Aorta (tissue), 5 donors: Measurements from ENCODE around the gene AFDN. TPM values are rescaled to one million over a fixed set of nuclear protein-coding genes. Genes with fewer than 3 reads are reported as not detected.
"Not testable (repeated sequence)": the region's sequence is repeated elsewhere in the genome, so short reads cannot be mapped to it uniquely, and the experiment has no call there.

Source experiments
- ATAC-seq: fragments of 200-7000 bp; cut with Tn5 transposase; one replicate; pipeline ENCODE4 v1.9.1; 2022; ENCODE audit warnings: moderate library complexity; ENCODE audit not compliant: low FRiP score
- DNase-seq, 2 donors: peaks; one replicate each; pipeline ENCODE4 v3.0.0-alpha.2; 2020
- H3K27ac ChIP-seq, 2 donors: one replicate each; pipeline ENCODE4 v1.5.1; 2013; ENCODE audit warnings: low read length in 2 of 2, mild to moderate bottlenecking in 2 of 2, moderate library complexity in 2 of 2, control low read depth in 1 of 2, inconsistent platforms in 1 of 2, low read depth in 1 of 2
- H3K27me3 ChIP-seq, 2 donors: one replicate each; pipeline ENCODE4 v1.6.1; 2013; ENCODE audit warnings: control low read depth in 1 of 2, low read length in 1 of 2, mild to moderate bottlenecking in 1 of 2, moderate library complexity in 1 of 2; ENCODE audit not compliant: insufficient read depth in 2 of 2, control insufficient read depth in 1 of 2
- H3K36me3 ChIP-seq, 2 donors: one replicate each; pipeline ENCODE4 v1.6.1; 2013; ENCODE audit warnings: control low read depth in 1 of 2, low read length in 1 of 2, mild to moderate bottlenecking in 1 of 2; ENCODE audit not compliant: insufficient read depth in 2 of 2, control insufficient read depth in 1 of 2
- H3K4me1 ChIP-seq, 2 donors: one replicate each; pipeline ENCODE4 v1.6.1; 2013; ENCODE audit warnings: low read length in 2 of 2, control low read depth in 1 of 2, mild to moderate bottlenecking in 1 of 2, moderate library complexity in 1 of 2; ENCODE audit not compliant: insufficient read depth in 2 of 2, control insufficient read depth in 1 of 2
- H3K4me3 ChIP-seq, 2 donors: one replicate each; pipeline ENCODE4 v1.5.1; 2013; ENCODE audit warnings: low read length in 2 of 2, control low read depth in 1 of 2, mild to moderate bottlenecking in 1 of 2
- H3K9me3 ChIP-seq: one replicate; pipeline ENCODE4 v1.6.1; 2013; ENCODE audit warnings: mild to moderate bottlenecking, low read length; ENCODE audit not compliant: control insufficient read depth
- WGBS, 2 donors: extraction: QIAGEN DNeasy Blood & Tissue Kit; methylation state at CpG; one replicate each; pipeline ENCODE4 v1.1.7; 2013; 5-methylcytosine and 5-hydroxymethylcytosine counted together
- intact Hi-C, 2 donors: fragments of 100-400 bp; cut with DNase I; formaldehyde crosslinking; loops; one replicate each; pipeline versions ENCODE4 v1.14.2 to v1.15.0; 2022
- polyA plus RNA-seq, 2 donors: library from polyadenylated mRNA; stranded (reverse); fragments of 200-250 nt; gene quantifications; one replicate each; pipeline ENCODE4 v1.2.3, GENCODE V29; 2013
- total RNA-seq, 2 donors: library from RNA; stranded (reverse); fragmentation: NEBNext Ultra II Directional; extraction: Animal tissue kit (Norgen Biotek cat#: 25700); gene quantifications; one replicate each; pipeline ENCODE4 v1.2.1, GENCODE V29; 2021
- donor health status: healthy with polysubstance abuse.
- donor health status: Bipolar disorder and iron deficiency.
- donor health status: DM: no; HTN: no; CAD: no.
- donor health status: DM: no; HTN: no; CAD: no.
- donor health status: DM: yes; HTN: yes; CAD: no.

The AFDN gene
- total and polyA plus RNA-seq, 4 donors = 15.5 to 99.2 (median 47.5) TPM

DNA sequence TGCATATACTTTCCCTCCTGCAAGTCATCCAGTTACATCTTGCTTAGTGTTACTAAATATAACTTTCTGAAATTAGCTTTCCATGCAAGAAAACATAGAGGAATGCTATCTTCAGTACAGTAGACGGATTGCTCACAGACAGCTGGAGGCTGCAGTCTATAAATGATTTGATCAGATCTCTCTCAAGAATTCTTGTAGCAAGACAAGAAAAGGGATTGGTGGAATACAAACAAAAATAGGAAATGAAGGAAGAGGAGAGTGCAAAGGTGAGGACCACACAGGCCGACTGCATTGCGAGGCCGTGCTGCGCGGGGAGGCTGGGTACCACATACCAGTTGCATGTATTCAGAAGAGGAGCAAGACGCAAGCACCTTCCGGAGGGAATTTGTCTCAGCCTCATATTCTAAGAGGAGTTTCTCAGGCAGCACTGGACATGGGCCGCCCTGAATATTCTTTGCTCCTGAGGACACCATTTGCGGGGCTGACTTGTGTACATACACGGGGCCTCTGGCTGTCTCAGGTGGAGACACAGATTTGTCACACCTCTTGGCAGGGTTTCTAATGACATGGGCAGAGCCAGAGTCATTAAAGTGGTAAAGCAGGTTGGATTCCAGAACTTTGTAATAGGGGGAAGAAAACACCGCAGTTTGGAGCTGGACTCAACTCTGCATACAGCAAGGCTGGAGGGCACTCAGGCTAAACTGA is 148.1 kb downstream of the AFDN start:
- H3K27ac ChIP-seq = no peak overlapping the region
- no peaks in the 10 kb centered on the region for H3K27me3 ChIP-seq
- no peak overlapping the region for H3K4me3 ChIP-seq
- no peaks in the 10 kb centered on the region for H3K36me3 ChIP-seq
- no peaks in the 10 kb centered on the region for H3K9me3 ChIP-seq
- ATAC-seq = no peak
- H3K4me1 ChIP-seq = no peaks in the 10 kb centered on the region
- intact Hi-C loops = no loop called here
- DNase-seq = no peak
- 67 to 75% methylated on average over 12 of the region's 12 CpGs for WGBS, 2 donors

DNA sequence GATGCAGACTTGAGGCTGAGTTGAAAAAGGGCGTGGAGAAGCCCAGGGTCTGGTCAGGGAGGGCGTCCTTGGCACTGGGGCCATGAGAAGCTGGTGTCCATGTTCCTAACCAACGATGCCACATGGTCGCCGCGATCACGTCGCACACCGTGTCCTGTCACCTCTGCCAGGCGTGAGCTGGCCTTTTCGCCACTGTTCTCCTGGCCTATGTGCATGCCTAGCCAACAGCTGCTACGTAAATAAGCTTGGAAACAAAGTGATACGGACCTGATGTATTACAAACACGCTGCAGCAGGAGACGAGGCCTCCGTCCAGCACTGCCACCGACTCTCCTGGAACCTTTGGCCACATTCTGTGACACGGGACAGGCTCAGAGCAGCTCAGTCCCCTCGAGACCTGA is 148.7 kb downstream of the AFDN start:
- no peak overlapping the region for H3K4me3 ChIP-seq
- intact Hi-C loops = no loop called here
- 86 to 91% methylated on average over 19 of the region's 19 CpGs for WGBS, 2 donors
- H3K27ac ChIP-seq = no peak overlapping the region
- no peaks in the 10 kb centered on the region for H3K36me3 ChIP-seq
- no peak for ATAC-seq
- no peaks in the 10 kb centered on the region for H3K9me3 ChIP-seq
- no peak for DNase-seq
- no peaks in the 10 kb centered on the region for H3K27me3 ChIP-seq
- no peaks in the 10 kb centered on the region for H3K4me1 ChIP-seq

DNA sequence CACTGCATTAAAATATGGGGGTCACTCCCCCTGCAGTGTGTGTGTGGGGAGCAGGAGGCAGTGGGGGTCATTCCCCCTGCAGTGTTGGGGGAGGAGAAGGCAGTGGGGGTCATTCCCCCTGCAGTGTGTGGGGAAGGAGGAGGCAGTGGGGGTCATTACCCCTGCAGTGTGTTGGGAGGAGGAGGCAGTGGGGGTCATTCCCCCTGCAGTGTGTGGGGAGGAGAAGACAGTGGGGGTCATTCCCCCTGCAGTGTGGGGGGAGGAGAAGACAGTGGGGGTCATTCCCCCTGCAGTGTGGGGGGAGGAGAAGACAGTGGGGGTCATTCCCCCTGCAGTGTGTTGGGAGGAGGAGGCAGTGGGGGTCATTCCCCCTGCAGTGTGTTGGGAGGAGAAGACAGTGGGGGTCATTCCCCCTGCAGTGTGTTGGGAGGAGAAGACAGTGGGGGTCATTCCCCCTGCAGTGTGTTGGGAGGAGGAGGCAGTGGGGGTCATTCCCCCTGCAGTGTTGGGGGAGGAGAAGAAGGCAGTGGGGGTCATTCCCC is 149.5 kb downstream of the AFDN start:
- ATAC-seq, H3K9me3 ChIP-seq, DNase-seq, H3K36me3 ChIP-seq, H3K27me3 ChIP-seq, H3K27ac ChIP-seq, H3K4me3 ChIP-seq, intact Hi-C loops, H3K4me1 ChIP-seq: not testable (repeated sequence)

DNA sequence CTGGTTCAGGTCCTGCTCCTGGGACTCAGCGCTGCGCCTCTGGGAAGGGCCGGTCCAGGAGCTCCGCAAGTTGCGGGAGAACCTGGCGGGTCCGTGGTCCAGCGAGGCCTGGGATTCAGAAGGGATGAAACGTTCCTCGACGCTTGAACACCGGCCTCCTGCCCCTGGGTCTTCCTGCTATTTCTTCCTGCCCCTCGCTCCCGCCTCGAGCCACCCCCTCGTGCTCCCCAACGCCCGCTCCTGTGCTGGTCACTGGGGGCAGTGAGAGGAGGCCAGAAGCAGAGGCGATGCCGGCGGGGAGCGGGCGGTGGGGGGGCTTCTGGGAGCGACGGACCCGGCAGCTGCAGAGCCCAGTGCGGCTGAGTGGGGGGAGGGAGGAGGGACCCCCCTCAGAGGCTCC is 150.0 kb downstream of the AFDN start:
- no peak for DNase-seq
- intact Hi-C loops = no loop called here
- no peaks in the 10 kb centered on the region for H3K36me3 ChIP-seq
- ATAC-seq = no peak
- H3K9me3 ChIP-seq = no peaks in the 10 kb centered on the region
- H3K27me3 ChIP-seq = no peaks in the 10 kb centered on the region
- no peaks in the 10 kb centered on the region for H3K4me1 ChIP-seq
- WGBS, 2 donors = 94 to 96% methylated on average over 20 to 27 of the region's 27 CpGs
- no peak overlapping the region for H3K4me3 ChIP-seq
- no peak overlapping the region for H3K27ac ChIP-seq

DNA sequence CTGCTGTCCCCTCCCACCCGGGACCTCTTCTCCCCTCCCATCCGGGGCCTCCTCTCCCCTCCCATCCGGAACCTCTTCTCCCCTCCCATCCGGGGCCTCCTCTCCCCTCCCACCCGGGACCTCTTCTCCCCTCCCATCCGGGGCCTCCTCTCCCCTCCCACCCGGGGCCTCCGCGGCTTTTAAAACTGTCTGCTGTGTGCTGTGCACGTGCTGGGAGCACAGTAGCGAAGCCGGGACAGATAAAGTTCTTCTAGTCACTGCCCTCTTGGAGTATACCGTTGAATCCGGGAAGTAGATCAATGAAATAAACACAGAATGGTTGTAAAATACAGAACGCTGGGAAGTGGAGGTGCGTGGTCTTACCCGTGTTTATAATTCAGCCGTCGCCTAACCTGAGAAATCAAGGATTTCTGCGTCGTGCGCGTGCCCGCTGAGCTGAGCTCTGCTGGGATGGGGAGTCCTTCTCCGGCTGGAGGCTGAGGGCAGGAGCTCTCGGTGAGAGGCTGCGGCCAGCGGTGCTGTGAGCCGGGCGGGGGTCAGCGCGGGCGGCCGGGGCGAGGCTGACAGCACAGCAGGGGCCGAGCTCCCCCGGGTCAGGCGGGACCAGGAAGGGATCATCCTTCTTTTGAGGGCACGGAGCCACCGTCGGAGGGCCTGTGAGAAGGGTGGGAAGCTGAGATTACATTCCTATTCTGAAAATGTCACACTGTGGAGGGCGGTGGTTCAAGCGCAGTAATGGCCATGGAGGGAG is 151.2 kb downstream of the AFDN start:
- DNase-seq = peak in 1 of 2 donors; percentile 58
- Histone ChIP-seq H3K27me3 (no peaks in the 10 kb centered on the region), H3K27ac (no peak overlapping the region), H3K4me1 (no peaks in the 10 kb centered on the region), H3K4me3 (no peak overlapping the region), H3K36me3 (no peaks in the 10 kb centered on the region), H3K9me3 (no peaks in the 10 kb centered on the region)
- WGBS, 2 donors = 93 to 95% methylated on average over 43 of the region's 43 CpGs
- ATAC-seq = no peak
- intact Hi-C loops = no loop called here

DNA sequence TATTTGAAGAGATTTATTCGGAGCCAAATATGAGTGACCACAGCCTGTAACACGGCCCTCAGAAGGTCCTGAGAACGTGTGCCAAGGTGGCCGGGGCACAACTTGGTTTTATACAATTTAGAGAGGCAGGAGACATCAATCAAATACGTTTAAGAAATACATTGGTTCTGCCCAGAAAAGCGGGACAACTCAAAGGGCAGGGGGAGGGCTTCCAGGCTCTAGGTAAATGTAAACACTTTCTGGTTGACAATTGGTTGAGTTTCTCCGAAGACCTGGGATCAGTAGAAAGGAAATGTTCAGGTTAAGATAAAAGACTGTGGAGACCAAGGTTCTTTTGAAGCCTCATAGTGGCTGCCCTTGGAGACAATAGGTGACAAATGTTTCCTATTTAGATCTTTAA is 151.9 kb downstream of the AFDN start:
- H3K27me3 ChIP-seq = no peaks in the 10 kb centered on the region
- intact Hi-C loops = no loop called here
- WGBS, 2 donors = 54 to 58% methylated on average over 7 of the region's 7 CpGs
- ATAC-seq (no peak), DNase-seq (no peak)
- no peak overlapping the region for H3K4me3 ChIP-seq
- no peaks in the 10 kb centered on the region for H3K4me1 ChIP-seq
- H3K9me3 ChIP-seq = no peaks in the 10 kb centered on the region
- no peaks in the 10 kb centered on the region for H3K36me3 ChIP-seq
- H3K27ac ChIP-seq = no peak overlapping the region

DNA sequence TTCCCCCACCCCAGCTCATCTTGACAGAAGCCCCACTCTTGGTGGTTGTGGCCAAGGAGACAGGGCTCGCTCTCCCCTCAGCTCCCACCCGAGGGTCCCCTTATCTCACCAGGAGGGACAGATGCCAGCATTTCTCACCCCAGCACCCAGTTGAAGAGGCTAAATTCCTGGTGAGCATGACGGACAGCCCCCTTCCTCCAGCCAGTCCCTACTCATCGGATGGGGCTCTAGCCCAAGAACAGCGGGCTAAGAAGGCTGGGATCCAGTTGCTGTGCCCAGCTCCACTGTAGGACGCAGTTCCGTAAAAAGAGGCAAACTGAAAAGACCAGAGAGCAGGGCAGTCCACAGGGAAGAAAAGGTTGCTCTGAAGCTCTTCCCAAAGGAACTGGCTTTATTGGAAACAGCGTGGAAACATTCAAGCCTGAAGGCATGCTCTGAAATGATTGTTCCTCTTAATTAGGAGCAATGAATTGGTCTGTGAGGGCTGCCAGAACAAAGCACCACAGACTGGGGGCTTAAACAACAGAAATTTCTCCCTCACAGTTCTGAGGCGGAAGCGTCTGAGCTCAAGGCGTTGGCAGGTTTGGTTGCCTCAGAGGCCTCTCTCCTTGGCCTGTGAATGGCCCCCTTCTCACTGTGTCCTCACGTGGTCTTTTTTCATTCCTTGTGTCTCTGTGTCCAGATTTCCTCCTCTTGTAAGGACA is 152.9 kb downstream of the AFDN start:
- no peak overlapping the region for H3K4me3 ChIP-seq
- intact Hi-C loops = no loop called here
- no peaks in the 10 kb centered on the region for H3K9me3 ChIP-seq
- H3K27me3 ChIP-seq = no peaks in the 10 kb centered on the region
- WGBS, 2 donors = 84 to 86% methylated on average over 12 of the region's 12 CpGs
- no peak overlapping the region for H3K27ac ChIP-seq
- DNase-seq (no peak), ATAC-seq (no peak)
- no peaks in the 10 kb centered on the region for H3K36me3 ChIP-seq
- H3K4me1 ChIP-seq = no peaks in the 10 kb centered on the region

DNA sequence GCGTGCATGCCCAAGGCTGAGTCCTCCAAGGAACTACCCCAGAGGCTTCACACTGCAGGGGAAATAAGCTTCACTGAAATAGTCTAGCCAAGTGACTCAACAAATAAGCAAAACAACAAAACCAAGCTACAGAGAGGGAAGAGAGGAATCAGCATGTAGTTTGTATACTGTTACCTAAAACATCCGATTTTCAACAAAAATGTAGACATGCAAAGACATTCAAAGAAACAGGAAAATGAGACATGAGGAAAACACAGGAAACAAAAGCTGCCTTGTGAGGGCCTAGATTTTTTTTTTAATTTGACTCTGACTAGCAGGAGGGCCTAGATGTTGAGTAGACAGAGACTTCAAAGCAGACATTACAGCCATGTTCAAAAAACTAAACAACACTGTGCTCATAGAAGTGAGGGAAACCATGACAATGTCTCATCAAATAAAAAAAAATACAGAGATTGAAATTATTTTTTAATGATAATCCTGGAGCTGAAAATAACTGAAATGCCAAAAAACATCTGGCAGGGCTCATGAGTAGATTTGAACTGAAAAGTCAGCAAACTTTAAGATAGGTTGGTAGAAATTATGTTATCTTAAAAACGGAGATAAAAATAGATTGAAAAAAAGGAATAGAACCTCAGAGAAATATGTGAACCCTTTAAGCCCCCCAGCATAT is 154.3 kb downstream of the AFDN start:
- whole genome bisulfite sequencing, 2 donors = 44 to 56% methylated on average over 3 of the region's 3 CpGs
- Histone ChIP-seq H3K27me3 (no peaks in the 10 kb centered on the region), H3K4me1 (no peaks in the 10 kb centered on the region), H3K9me3 (no peaks in the 10 kb centered on the region), H3K27ac (no peak overlapping the region), H3K4me3 (no peak overlapping the region), H3K36me3 (no peaks in the 10 kb centered on the region)
- DNase-seq (no peak), ATAC-seq (no peak)
- intact Hi-C loops = no loop called here
